Ectodermal cell (in vitro differentiated cells): ENCODE measurements around the gene EDEM3.
"Not testable (repeated sequence)": the region's sequence is repeated elsewhere in the genome, so short reads cannot be mapped to it uniquely, and the experiment has no call there.

Source experiments
- H3K27ac ChIP-seq: 2 replicates; pipeline ENCODE4 v1.7.0; 2013; ENCODE audit warnings: mild to moderate bottlenecking, low read depth, low read length; ENCODE audit not compliant: insufficient read depth, poor library complexity, severe bottlenecking
- H3K27me3 ChIP-seq: 2 replicates; pipeline ENCODE4 v1.7.0; 2013; ENCODE audit warnings: mild to moderate bottlenecking, low read length; ENCODE audit not compliant: insufficient read depth, control insufficient read depth, poor library complexity, severe bottlenecking
- H3K36me3 ChIP-seq: one replicate; pipeline ENCODE4 v1.7.0; 2013; ENCODE audit warnings: low read length; ENCODE audit not compliant: control insufficient read depth, insufficient read depth
- H3K4me1 ChIP-seq: one replicate; pipeline ENCODE4 v1.7.0; 2013; ENCODE audit warnings: low read length; ENCODE audit not compliant: control insufficient read depth, insufficient read depth
- H3K4me3 ChIP-seq: 2 replicates; pipeline ENCODE4 v1.7.0; 2013; ENCODE audit warnings: low read depth, low read length, control low read depth; ENCODE audit not compliant: insufficient read depth
- H3K9me3 ChIP-seq: 2 replicates; pipeline ENCODE4 v1.7.0; 2013; ENCODE audit warnings: mild to moderate bottlenecking, low read length, moderate library complexity; ENCODE audit not compliant: control insufficient read depth
- WGBS, 2 experiments: methylation state at CpG; one replicate each; pipeline ENCODE4 v1.1.7; 2013; ENCODE audit warnings: missing lambda C conversion rate in 2 of 2; 5-methylcytosine and 5-hydroxymethylcytosine counted together

EDEM3 gene

DNA sequence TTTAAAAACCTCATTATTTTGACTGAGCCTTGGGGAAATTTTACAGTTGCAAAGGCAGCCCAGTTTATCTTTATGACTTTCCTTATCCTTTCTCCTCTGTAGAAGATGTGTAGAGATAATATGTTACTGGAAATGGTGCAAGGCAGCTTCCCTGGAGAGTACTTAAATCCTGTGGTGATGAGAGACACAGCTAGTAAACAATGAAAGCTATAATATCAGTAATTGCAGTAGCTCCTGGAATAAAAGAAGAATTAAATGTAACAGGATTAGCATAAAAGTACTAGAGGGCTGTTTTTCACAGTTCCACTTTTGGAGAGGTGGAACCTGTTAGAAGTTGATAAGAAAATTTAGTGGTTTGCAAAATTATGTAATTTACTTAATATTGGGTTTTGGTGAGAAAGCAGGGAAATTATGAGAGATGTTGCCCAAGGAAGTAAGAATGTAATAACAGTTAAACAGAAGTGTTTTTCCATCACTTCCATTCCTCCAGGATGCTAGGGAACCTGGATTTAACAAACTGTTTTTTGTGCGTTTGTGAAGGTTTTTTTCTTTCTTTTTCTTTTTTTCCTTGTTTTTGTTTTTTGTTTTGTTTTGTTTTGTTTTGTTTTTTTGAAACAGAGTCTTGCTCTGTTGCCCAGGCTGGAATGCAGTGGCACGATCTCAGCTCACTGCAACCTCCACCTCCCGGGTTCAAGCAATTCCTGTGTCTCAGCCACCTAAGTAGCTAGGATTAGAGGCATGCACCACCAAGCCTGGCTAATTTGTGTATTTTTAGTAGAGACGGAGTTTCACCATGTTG is 15.7 kb upstream of the EDEM3 start:
- H3K27me3 ChIP-seq: no peaks in the 10 kb centered on the region
- no peaks in the 10 kb centered on the region for H3K4me1 ChIP-seq
- no peak overlapping the region for H3K27ac ChIP-seq
- H3K36me3 ChIP-seq: no peaks in the 10 kb centered on the region
- H3K4me3 ChIP-seq: no peak overlapping the region
- 92 to 95% methylated on average over 4 of the region's 4 CpGs for WGBS, 2 experiments
- H3K9me3 ChIP-seq: no peaks in the 10 kb centered on the region

GRCh38 chr1:184769241-184769640 is 14.6 kb upstream of the EDEM3 start:
- Histone ChIP-seq H3K27me3 (no peaks in the 10 kb centered on the region), H3K36me3 (no peaks in the 10 kb centered on the region), H3K4me3 (no peak overlapping the region), H3K4me1 (no peaks in the 10 kb centered on the region), H3K27ac (no peak overlapping the region), H3K9me3 (no peaks in the 10 kb centered on the region)
- WGBS, 2 experiments: 67 to 73% methylated on average over 2 of the region's 2 CpGs

DNA sequence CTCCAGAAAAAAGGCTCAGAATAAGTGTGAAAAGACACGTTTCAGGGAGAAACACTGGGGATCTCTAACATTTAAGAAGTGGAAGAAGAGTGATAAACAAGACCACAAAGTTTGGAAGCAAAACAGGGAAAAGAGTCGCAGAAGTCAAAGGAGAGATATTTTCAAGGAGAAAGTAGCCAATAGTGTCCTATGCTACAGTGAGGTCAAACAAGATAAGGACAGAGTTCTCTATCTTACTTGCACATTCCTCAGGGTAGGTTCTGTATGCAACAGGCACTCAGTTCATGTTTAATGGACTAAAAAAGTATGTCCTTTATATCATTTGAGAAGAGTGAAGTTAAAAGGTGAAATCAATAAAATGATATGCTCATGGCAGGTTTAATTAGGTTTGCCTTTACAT is 13.8 kb upstream of the EDEM3 start:
- Histone ChIP-seq H3K4me3 (no peak overlapping the region), H3K9me3 (no peaks in the 10 kb centered on the region), H3K27ac (no peak overlapping the region), H3K4me1 (no peaks in the 10 kb centered on the region), H3K36me3 (no peaks in the 10 kb centered on the region), H3K27me3 (no peaks in the 10 kb centered on the region)
- 86 to 93% methylated on average over 2 of the region's 2 CpGs for WGBS, 2 experiments

GRCh38 chr1:184767591-184767990 is 12.9 kb upstream of the EDEM3 start:
- 85 to 89% methylated on average over 5 of the region's 5 CpGs for WGBS, 2 experiments
- Histone ChIP-seq H3K27ac (no peak overlapping the region), H3K36me3 (no peaks in the 10 kb centered on the region), H3K4me1 (no peaks in the 10 kb centered on the region), H3K27me3 (no peaks in the 10 kb centered on the region), H3K4me3 (no peak overlapping the region), H3K9me3 (no peaks in the 10 kb centered on the region)

DNA sequence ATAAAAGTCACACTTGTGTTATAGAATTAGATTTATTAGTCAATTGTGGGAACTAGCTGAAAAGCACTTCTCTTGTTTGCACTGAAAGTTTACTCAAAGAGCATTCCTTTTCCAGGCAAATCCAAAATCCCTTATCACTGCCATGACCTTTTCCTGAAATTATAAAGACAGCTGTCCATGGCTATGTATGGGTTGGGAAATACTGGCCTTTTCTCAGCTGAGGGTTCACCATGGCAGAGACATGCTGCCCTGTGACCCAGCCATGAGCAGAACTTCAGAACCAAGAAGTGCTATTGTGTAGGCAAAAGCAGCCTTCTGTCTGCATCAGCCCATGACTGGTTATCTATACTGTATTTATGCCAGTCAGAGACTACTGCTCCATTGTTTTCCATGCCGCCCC is 9.8 kb upstream of the EDEM3 start:
- no peaks in the 10 kb centered on the region for H3K9me3 ChIP-seq
- H3K4me1 ChIP-seq: no peaks in the 10 kb centered on the region
- no peaks in the 10 kb centered on the region for H3K27me3 ChIP-seq
- WGBS, 2 experiments: 93 to 97% methylated on average over 1 of the region's 1 CpG
- H3K4me3 ChIP-seq: no peak overlapping the region
- H3K27ac ChIP-seq: no peak overlapping the region
- no peaks in the 10 kb centered on the region for H3K36me3 ChIP-seq

GRCh38 chr1:184763520-184763919 is 8.9 kb upstream of the EDEM3 start:
- H3K4me3 ChIP-seq, H3K27me3 ChIP-seq, H3K36me3 ChIP-seq, H3K27ac ChIP-seq, H3K9me3 ChIP-seq, H3K4me1 ChIP-seq: not testable (repeated sequence)
- 89 to 94% methylated on average over 3 of the region's 3 CpGs for WGBS, 2 experiments

DNA sequence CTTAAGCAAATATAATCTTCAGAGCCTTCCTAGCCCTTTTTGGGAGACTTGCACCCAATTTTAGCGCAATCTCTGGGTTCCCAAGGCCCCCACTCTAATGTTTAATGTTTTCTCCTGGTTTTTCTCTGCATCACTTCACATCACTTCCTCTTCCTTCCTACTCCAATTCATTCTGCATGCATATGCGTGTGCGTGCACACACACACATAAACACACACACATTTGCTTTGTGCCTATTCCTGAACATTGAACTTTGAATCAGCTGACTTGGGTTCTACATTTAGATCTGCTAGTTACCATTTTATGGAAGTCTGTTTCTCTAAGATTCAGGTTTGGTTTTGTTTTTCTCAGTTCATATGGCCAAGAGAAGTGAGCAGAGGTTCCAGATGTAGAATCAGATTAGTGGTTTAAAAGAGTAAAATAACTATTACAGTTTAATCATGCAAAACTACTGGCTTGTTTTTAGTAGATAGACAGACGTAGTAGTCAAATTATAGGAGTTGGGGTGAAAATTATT is 7.4 kb upstream of the EDEM3 start:
- Histone ChIP-seq H3K36me3 (no peaks in the 10 kb centered on the region), H3K27me3 (peaks cover 3% of the 10 kb centered on the region), H3K4me1 (no peaks in the 10 kb centered on the region), H3K4me3 (no peak overlapping the region), H3K9me3 (no peaks in the 10 kb centered on the region), H3K27ac (no peak overlapping the region)
- WGBS, 2 experiments: 93% methylated on average over 3 of the region's 4 CpGs

GRCh38 chr1:184759651-184760050 is 5.0 kb upstream of the EDEM3 start:
- H3K4me3 ChIP-seq: no peak overlapping the region
- H3K36me3 ChIP-seq: no peaks in the 10 kb centered on the region
- H3K4me1 ChIP-seq: no peaks in the 10 kb centered on the region
- 93 to 94% methylated on average over 4 of the region's 4 CpGs for WGBS, 2 experiments
- peaks cover 20% of the 10 kb centered on the region for H3K27me3 ChIP-seq
- H3K27ac ChIP-seq: no peak overlapping the region
- H3K9me3 ChIP-seq: no peaks in the 10 kb centered on the region

DNA sequence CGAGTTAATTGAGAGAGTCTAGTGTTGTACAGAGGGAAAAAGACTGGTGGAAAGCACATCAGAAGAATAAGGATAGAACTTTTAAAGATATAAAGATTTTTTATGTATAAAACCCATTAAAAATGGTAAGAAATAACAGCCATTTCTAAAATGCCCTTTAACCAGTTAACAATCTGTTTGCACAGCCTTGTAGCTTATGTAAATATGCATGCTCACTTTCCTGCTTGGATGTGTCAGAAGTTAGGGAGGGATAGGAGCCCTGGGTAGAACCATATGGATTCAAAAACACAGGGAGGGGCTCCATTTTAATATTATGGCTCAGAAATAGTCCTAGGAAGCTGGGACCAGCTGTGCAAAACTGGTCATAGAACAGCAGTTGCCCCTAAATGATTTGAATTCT is 4.5 kb upstream of the EDEM3 start:
- no peak overlapping the region for H3K27ac ChIP-seq
- H3K4me3 ChIP-seq: no peak overlapping the region
- WGBS, 2 experiments: no CpG with 5 or more reads among the region's 1 CpG
- peaks cover 20% of the 10 kb centered on the region for H3K27me3 ChIP-seq
- no peaks in the 10 kb centered on the region for H3K4me1 ChIP-seq
- H3K9me3 ChIP-seq: no peaks in the 10 kb centered on the region
- no peaks in the 10 kb centered on the region for H3K36me3 ChIP-seq

- H3K9me3 ChIP-seq: no peaks in the 10 kb centered on the region
- H3K36me3 ChIP-seq: no peaks in the 10 kb centered on the region
- H3K27ac ChIP-seq: no peak overlapping the region
- peaks cover 20% of the 10 kb centered on the region for H3K27me3 ChIP-seq
- H3K4me1 ChIP-seq: peaks cover 7% of the 10 kb centered on the region
- no peak overlapping the region for H3K4me3 ChIP-seq
Observed at GRCh38 chr1:184757891-184758290, 3.2 kb upstream of the EDEM3 start.
